RWPE2 (cell line): ENCODE measurements around the gene TBC1D21.

ENCODE experiments used
- ATAC-seq: fragments of 200-7000 bp; cut with Tn5 transposase; 3 replicates; pipeline ENCODE4 v1.9.1; 2021; ENCODE audit warnings: low read depth
- DNase-seq: peaks from one replicate; pipeline ENCODE4 v3.0.0-alpha.2; 2020; ENCODE audit warnings: low spot score
- H3K27ac ChIP-seq: fragments of 450-650 bp; 2 replicates; pipeline ENCODE4 v1.5.1; 2017; ENCODE audit warnings: mild to moderate bottlenecking; ENCODE audit not compliant: poor library complexity, severe bottlenecking
- H3K27me3 ChIP-seq: fragments of 250-450 bp; sonication (Bioruptor Pico); 2 replicates; pipeline ENCODE4 v1.5.1; 2021; ENCODE audit warnings: mild to moderate bottlenecking, moderate library complexity; ENCODE audit not compliant: insufficient read depth, poor library complexity, severe bottlenecking
- H3K36me3 ChIP-seq: fragments of 250-450 bp; sonication (Bioruptor Pico); 2 replicates; pipeline ENCODE4 v1.5.1; 2020; ENCODE audit warnings: low read depth, mild to moderate bottlenecking, moderate library complexity
- H3K4me1 ChIP-seq: fragments of 250-450 bp; sonication (Bioruptor Pico); 2 replicates; pipeline ENCODE4 v1.5.1; 2021; ENCODE audit warnings: mild to moderate bottlenecking, moderate library complexity; ENCODE audit not compliant: insufficient read depth, poor library complexity, severe bottlenecking
- H3K4me3 ChIP-seq: fragments of 250-450 bp; sonication (Bioruptor Pico); 2 replicates; pipeline ENCODE4 v1.5.1; 2021; ENCODE audit warnings: mild to moderate bottlenecking, moderate library complexity; ENCODE audit not compliant: severe bottlenecking
- H3K9me3 ChIP-seq: fragments of 250-450 bp; sonication (Bioruptor Pico); 2 replicates; pipeline ENCODE4 v1.5.1; 2021; ENCODE audit warnings: mild to moderate bottlenecking, moderate library complexity; ENCODE audit not compliant: severe bottlenecking
- CTCF ChIP-seq: fragments of 450-650 bp; IDR thresholded peaks from one replicate; pipeline ENCODE4 v1.5.1; 2017; ENCODE audit warnings: mild to moderate bottlenecking, moderate library complexity; ENCODE audit not compliant: poor library complexity, severe bottlenecking

The TBC1D21 gene

GRCh38 chr15:73924171-73924921 is 51.0 kb downstream of the TBC1D21 start:
- no peak for DNase-seq
- no peak overlapping the region for H3K4me3 ChIP-seq
- no peak for TF ChIP-seq CTCF

GRCh38 chr15:73925848-73926218 is 52.5 kb downstream of the TBC1D21 start:
- TF ChIP-seq CTCF = no peak
- peak overlapping the region; percentile 70 for H3K27ac ChIP-seq
- DNase-seq = no peak
- no peak; the same call in 1 of the 3 replicates for ATAC-seq
- peaks cover 20% of the 10 kb centered on the region for H3K4me1 ChIP-seq
- no peaks in the 10 kb centered on the region for H3K27me3 ChIP-seq
- H3K9me3 ChIP-seq = no peaks in the 10 kb centered on the region
- no peaks in the 10 kb centered on the region for H3K36me3 ChIP-seq
- H3K4me3 ChIP-seq = peak overlapping the region; percentile 47

More at GRCh38 chr15:73924171-73924921, 51.0 kb downstream of the TBC1D21 start:
- Histone ChIP-seq H3K36me3 (no peaks in the 10 kb centered on the region), H3K9me3 (no peaks in the 10 kb centered on the region), H3K27ac (peak overlapping the region; percentile 70), H3K4me1 (peaks cover 20% of the 10 kb centered on the region), H3K27me3 (no peaks in the 10 kb centered on the region)
- ATAC-seq = peak; percentile 63

- no peaks in the 10 kb centered on the region for H3K9me3 ChIP-seq
- H3K27me3 ChIP-seq = no peaks in the 10 kb centered on the region
- H3K4me3 ChIP-seq = peak within 1 kb of the TSS; percentile 47
- peak within 1 kb of the TSS; percentile 70 for H3K27ac ChIP-seq
- peaks cover 20% of the 10 kb centered on the region for H3K4me1 ChIP-seq
- H3K36me3 ChIP-seq = no peaks in the 10 kb centered on the region
- DNase-seq = no peak
- TF ChIP-seq CTCF = no peak
- ATAC-seq = peak; percentile 73
These were observed 53.0 kb downstream of the TBC1D21 start, which contains the start of gene LOXL1 for GRCh38 chr15:73926219-73927002. LOXL1 (plus strand) TSS chr15:73926462; CDS start chr15:73926784, 322 bp downstream.

- H3K4me1 ChIP-seq = peaks cover 20% of the 10 kb centered on the region
- H3K27me3 ChIP-seq = no peaks in the 10 kb centered on the region
- ATAC-seq (peak; percentile 5), DNase-seq (no peak)
- H3K36me3 ChIP-seq = no peaks in the 10 kb centered on the region
- peak overlapping the region; percentile 47 for H3K4me3 ChIP-seq
- H3K9me3 ChIP-seq = no peaks in the 10 kb centered on the region
- TF ChIP-seq CTCF = no peak
- peak overlapping the region; percentile 70 for H3K27ac ChIP-seq
These were observed 53.7 kb downstream of the TBC1D21 start for GRCh38 chr15:73927003-73927475.
